HL-60 (cell line): ENCODE measurements around the gene TBPL1.

ENCODE experiments used
- DNase-seq, 2 experiments: peaks; one replicate each; pipeline ENCODE4 v3.0.0-alpha.2; 2010 to 2020; ENCODE audit warnings: low read depth in 1 of 2, low spot score in 1 of 2
- H3K27ac ChIP-seq: fragments of 250-450 bp; sonication (Bioruptor Pico); replicated peaks from 2 replicates; pipeline ENCODE4 v1.5.1; 2020; ENCODE audit warnings: mild to moderate bottlenecking, moderate library complexity
- H3K27me3 ChIP-seq: fragments of 250-450 bp; sonication (Bioruptor Pico); 2 replicates; pipeline ENCODE4 v1.5.1; 2021; ENCODE audit warnings: mild to moderate bottlenecking, moderate library complexity; ENCODE audit not compliant: insufficient read depth, poor library complexity, severe bottlenecking
- H3K4me3 ChIP-seq: replicated peaks from 2 replicates; pipeline ENCODE4 v1.5.1; 2011; ENCODE audit warnings: mild to moderate bottlenecking, control low read depth, low read length; ENCODE audit not compliant: insufficient read depth
- CTCF ChIP-seq: IDR thresholded peaks from one replicate; pipeline ENCODE4 v1.5.1; 2011; ENCODE audit warnings: low read length, control low read depth, inconsistent platforms; ENCODE audit not compliant: insufficient read depth
- GABPA ChIP-seq: IDR thresholded peaks from 2 replicates; pipeline ENCODE4 v1.6.1; 2012; ENCODE audit warnings: low read depth
- POLR2AphosphoS5 ChIP-seq: IDR thresholded peaks from 2 replicates; pipeline ENCODE4 v1.6.1; 2012; ENCODE audit warnings: low read depth
- SPI1 ChIP-seq: IDR thresholded peaks from 2 replicates; pipeline ENCODE4 v1.6.1; 2012; ENCODE audit warnings: low read depth, mild to moderate bottlenecking, borderline replicate concordance
- TF ChIP-seq, protein P1 (sequence below): IDR thresholded peaks from 2 replicates; pipeline ENCODE4 v1.6.1; 2012; ENCODE audit warnings: low read depth; ENCODE audit not compliant: insufficient replicate concordance

The TBPL1 gene

DNA sequence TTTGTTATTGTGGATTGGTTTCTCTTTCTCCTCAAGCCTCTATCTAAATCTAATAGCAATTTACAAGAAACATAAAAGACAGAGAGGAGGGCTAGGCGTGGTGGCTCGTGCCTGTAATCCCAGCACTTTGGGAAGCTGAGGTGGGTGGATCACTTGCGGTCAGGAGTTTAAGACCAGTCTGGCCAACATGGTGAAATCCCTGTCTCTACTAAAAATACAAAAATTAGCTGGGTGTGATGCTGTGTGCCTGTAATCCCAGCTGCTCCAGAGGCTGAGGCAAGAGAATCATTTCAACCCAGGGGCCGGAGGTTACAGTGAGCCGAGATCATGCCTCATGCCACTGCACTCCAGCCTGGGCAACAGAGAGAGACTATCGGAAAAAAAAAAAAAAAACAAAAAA, 52.8 kb downstream of the TBPL1 start:
- DNase-seq = no peak
- peaks cover 6% of the 10 kb centered on the region for H3K27me3 ChIP-seq
- no peak overlapping the region for H3K27ac ChIP-seq
- H3K4me3 ChIP-seq = no peak overlapping the region
- no peak for TF ChIP-seq GABPA
- no peak for TF ChIP-seq SPI1
- TF ChIP-seq POLR2AphosphoS5 = no peak
- no peak for TF ChIP-seq CTCF
- TF ChIP-seq, protein P1, sequence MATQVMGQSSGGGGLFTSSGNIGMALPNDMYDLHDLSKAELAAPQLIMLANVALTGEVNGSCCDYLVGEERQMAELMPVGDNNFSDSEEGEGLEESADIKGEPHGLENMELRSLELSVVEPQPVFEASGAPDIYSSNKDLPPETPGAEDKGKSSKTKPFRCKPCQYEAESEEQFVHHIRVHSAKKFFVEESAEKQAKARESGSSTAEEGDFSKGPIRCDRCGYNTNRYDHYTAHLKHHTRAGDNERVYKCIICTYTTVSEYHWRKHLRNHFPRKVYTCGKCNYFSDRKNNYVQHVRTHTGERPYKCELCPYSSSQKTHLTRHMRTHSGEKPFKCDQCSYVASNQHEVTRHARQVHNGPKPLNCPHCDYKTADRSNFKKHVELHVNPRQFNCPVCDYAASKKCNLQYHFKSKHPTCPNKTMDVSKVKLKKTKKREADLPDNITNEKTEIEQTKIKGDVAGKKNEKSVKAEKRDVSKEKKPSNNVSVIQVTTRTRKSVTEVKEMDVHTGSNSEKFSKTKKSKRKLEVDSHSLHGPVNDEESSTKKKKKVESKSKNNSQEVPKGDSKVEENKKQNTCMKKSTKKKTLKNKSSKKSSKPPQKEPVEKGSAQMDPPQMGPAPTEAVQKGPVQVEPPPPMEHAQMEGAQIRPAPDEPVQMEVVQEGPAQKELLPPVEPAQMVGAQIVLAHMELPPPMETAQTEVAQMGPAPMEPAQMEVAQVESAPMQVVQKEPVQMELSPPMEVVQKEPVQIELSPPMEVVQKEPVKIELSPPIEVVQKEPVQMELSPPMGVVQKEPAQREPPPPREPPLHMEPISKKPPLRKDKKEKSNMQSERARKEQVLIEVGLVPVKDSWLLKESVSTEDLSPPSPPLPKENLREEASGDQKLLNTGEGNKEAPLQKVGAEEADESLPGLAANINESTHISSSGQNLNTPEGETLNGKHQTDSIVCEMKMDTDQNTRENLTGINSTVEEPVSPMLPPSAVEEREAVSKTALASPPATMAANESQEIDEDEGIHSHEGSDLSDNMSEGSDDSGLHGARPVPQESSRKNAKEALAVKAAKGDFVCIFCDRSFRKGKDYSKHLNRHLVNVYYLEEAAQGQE = no peak

DNA sequence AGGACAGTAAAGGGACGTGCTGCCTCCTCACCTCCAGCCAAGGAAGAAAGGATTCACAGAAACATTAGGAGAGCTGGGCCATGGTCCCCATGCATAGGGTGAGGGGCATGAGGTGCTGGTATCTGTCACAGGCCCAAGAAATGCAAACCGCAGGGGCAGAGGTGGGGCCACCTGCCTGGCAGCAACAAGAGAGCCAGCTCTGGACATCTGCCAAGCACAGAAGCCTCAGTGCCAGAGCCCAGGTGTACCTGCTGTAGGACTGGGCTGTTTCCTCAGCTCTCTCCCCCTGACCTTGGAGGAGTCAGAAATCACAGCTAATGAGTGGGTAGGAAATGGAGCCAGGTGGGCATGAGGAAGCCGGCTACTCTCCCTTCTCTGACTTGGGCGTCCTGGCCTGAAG, 54.1 kb downstream of the TBPL1 start:
- Histone ChIP-seq H3K27me3 (peaks cover 6% of the 10 kb centered on the region), H3K4me3 (no peak overlapping the region), H3K27ac (no peak overlapping the region)
- TF ChIP-seq, protein P1 = no peak
- no peak for DNase-seq

- TF ChIP-seq CTCF (no peak), POLR2AphosphoS5 (no peak), SPI1 (no peak), GABPA (no peak)
- TF ChIP-seq, protein P1 = no peak
- DNase-seq = no peak
- Histone ChIP-seq H3K27ac (no peak overlapping the region), H3K4me3 (no peak overlapping the region), H3K27me3 (no peaks in the 10 kb centered on the region)
These were observed 56.9 kb downstream of the TBPL1 start for GRCh38 chr6:134009876-134010275.

DNA sequence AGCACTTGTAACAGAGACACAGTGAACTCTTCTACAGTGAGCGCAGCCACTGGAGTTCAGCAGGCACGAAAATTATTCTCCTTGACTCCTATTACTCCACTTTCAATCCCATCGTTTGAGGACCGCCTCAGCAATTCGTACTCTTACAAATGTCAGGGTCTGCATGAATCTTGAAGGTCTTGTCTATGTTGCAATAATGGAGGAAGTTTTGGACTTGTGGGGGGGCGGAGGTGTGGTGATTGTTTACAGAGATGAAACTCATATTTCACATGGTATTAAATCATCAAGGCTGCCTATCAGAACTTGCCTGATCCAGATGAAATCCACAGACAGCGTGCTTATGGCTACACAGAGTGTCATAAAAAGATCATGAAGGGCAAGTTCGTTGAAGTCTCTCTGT, 57.4 kb downstream of the TBPL1 start:
- DNase-seq = no peak
- TF ChIP-seq, protein P1 = no peak
- TF ChIP-seq POLR2AphosphoS5 (no peak), SPI1 (no peak), GABPA (no peak), CTCF (no peak)
- H3K27ac ChIP-seq = no peak overlapping the region

More for the DNA sequence above, 57.4 kb downstream of the TBPL1 start:
- no peak overlapping the region for H3K4me3 ChIP-seq
- no peaks in the 10 kb centered on the region for H3K27me3 ChIP-seq
